Fibroblast of lung (primary cell): Measurements from ENCODE around the gene ITGAL. TPM values are rescaled to one million over a fixed set of nuclear protein-coding genes. Genes with fewer than 3 reads are reported as not detected.

ENCODE experiments used
- DNase-seq, 2 donors: peaks; one replicate each; pipeline versions ENCODE4 v3.0.0 to v3.0.0-alpha.2; 2010; ENCODE audit warnings: low read depth in 2 of 2
- H2AFZ ChIP-seq: 2 replicates; pipeline ENCODE4 v1.5.1; 2012; ENCODE audit warnings: low read length, control low read depth, inconsistent platforms
- H3K27ac ChIP-seq: 2 replicates; pipeline ENCODE4 v1.5.1; 2011; ENCODE audit warnings: low read length, control low read depth; ENCODE audit not compliant: insufficient read depth
- H3K27me3 ChIP-seq: 2 replicates; pipeline ENCODE4 v1.5.1; 2011; ENCODE audit warnings: mild to moderate bottlenecking, low read length; ENCODE audit not compliant: control insufficient read depth, insufficient read depth
- H3K36me3 ChIP-seq: 2 replicates; pipeline ENCODE4 v1.5.1; 2011; ENCODE audit warnings: low read length; ENCODE audit not compliant: control insufficient read depth, insufficient read depth
- H3K4me1 ChIP-seq: 2 replicates; pipeline ENCODE4 v1.5.1; 2011; ENCODE audit warnings: low read length; ENCODE audit not compliant: control insufficient read depth, insufficient read depth; ENCODE audit errors: extremely low read depth
- H3K4me2 ChIP-seq: 2 replicates; pipeline ENCODE4 v1.5.1; 2011; ENCODE audit warnings: low read length, control low read depth; ENCODE audit not compliant: insufficient read depth; ENCODE audit errors: extremely low read depth
- H3K4me3 ChIP-seq, 4 experiments: fragments of 200-600 bp in 1 of 4; sonication (generic) in 1 of 4; replicated peaks in 1 of 4; 2 replicates each; pipeline ENCODE4 v1.5.1; 2011 to 2016; ENCODE audit warnings: low read length in 4 of 4, low read depth in 3 of 4, mild to moderate bottlenecking in 3 of 4, control low read depth in 2 of 4, inconsistent platforms in 1 of 4, mixed read lengths in 1 of 4; ENCODE audit not compliant: insufficient read depth in 1 of 4; ENCODE audit errors: control extremely low read depth in 1 of 4
- H3K79me2 ChIP-seq: 2 replicates; pipeline ENCODE4 v1.5.1; 2012; ENCODE audit warnings: mild to moderate bottlenecking, low read length, inconsistent platforms; ENCODE audit not compliant: control insufficient read depth, insufficient read depth
- H3K9ac ChIP-seq: 2 replicates; pipeline ENCODE4 v1.5.1; 2011; ENCODE audit warnings: mild to moderate bottlenecking, low read length, control low read depth; ENCODE audit not compliant: insufficient read depth
- H3K9me3 ChIP-seq: 2 replicates; pipeline ENCODE4 v1.5.1; 2012; ENCODE audit warnings: low read depth, low read length; ENCODE audit not compliant: control insufficient read depth, insufficient read depth
- H4K20me1 ChIP-seq: 2 replicates; pipeline ENCODE4 v1.5.1; 2011; ENCODE audit warnings: low read length; ENCODE audit not compliant: control insufficient read depth, insufficient read depth; ENCODE audit errors: extremely low read depth
- CTCF ChIP-seq, 2 donors: IDR thresholded peaks in 1 of 2; conservative IDR thresholded peaks in 1 of 2; 1 replicate in 1 of 2; 2 replicates in 1 of 2; pipeline ENCODE4 v1.5.1; 2011 to 2012; ENCODE audit warnings: low read length in 2 of 2, control low read depth in 1 of 2, inconsistent platforms in 1 of 2, low read depth in 1 of 2, mild to moderate bottlenecking in 1 of 2
- EZH2 ChIP-seq: IDR thresholded peaks from 2 replicates; pipeline ENCODE4 v1.5.1; 2012; ENCODE audit warnings: low read length, control low read depth, mild to moderate bottlenecking; ENCODE audit errors: missing control alignments
- polyA plus RNA-seq, 2 donors: library from polyadenylated mRNA; depleted of rRNA in 1 of 2; stranded (reverse) in 1 of 2; unstranded in 1 of 2; fragments of >200 nt; gene quantifications; 2 replicates each; pipeline ENCODE4 v1.2.1, GENCODE V29; 2011 to 2012; ENCODE audit warnings: missing spikeins in 1 of 2
- total RNA-seq: library from RNA; depleted of rRNA; stranded (reverse); fragments of >200 nt; gene quantifications from 2 replicates; pipeline ENCODE4 v1.2.1, GENCODE V29; 2014

The ITGAL gene
- total and polyA plus RNA-seq, 2 donors (not counting 1 experiment from before 2014, with no cell fraction given) = not detected

DNA sequence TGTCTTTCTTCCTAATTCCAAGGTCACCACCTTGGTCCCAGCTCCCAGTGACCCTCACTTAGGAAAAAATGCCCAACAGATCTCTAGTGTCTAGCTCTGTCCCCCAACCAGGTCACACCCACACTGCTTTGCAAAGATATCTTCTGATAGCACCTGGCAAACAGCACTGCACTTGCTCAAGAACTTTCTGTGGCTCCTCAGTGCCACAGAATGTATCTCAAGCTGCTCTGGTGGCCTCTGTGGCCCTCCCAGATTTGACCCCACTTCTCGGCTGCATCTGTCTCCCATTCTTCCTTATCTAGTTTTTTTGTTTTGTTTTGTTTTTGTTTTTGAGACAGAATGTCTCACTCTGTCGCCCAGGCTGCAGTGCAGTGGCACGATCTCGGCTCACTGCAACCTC is 94.0 kb downstream of the ITGAL start:
- no peak overlapping the region for H3K4me3 ChIP-seq
- H3K9me3 ChIP-seq = no peaks in the 10 kb centered on the region
- DNase-seq = no peak
- peaks cover 5% of the 10 kb centered on the region for H3K27me3 ChIP-seq
- H3K36me3 ChIP-seq = no peaks in the 10 kb centered on the region
- H3K79me2 ChIP-seq = no peaks in the 10 kb centered on the region
- H3K4me1 ChIP-seq = no peaks in the 10 kb centered on the region
- no peak overlapping the region for H3K27ac ChIP-seq
- no peak overlapping the region for H3K9ac ChIP-seq
- no peak overlapping the region for H2AFZ ChIP-seq
- no peaks in the 10 kb centered on the region for H4K20me1 ChIP-seq
- TF ChIP-seq EZH2 = no peak
- no peak for TF ChIP-seq CTCF (conservative IDR thresholded peaks at IDR 0.05 in 1 of 2, IDR thresholded peaks at IDR 0.05 in 1 of 2; ENCODE audit: low read depth in 1 of 2, low read length in 2 of 2)
- H3K4me2 ChIP-seq = no peak overlapping the region

GRCh38 chr16:30567160-30567990 is 94.8 kb downstream of the ITGAL start:
- DNase-seq = no peak
- Histone ChIP-seq H3K9ac (no peak overlapping the region), H3K9me3 (no peaks in the 10 kb centered on the region), H3K27me3 (peaks cover 5% of the 10 kb centered on the region), H3K4me1 (peaks cover 3% of the 10 kb centered on the region), H3K4me3 (no peak overlapping the region), H3K4me2 (no peak overlapping the region), H4K20me1 (no peaks in the 10 kb centered on the region), H2AFZ (no peak overlapping the region), H3K36me3 (no peaks in the 10 kb centered on the region), H3K27ac (no peak overlapping the region), H3K79me2 (no peaks in the 10 kb centered on the region)
- TF ChIP-seq EZH2 (no peak), CTCF (conservative IDR thresholded peaks at IDR 0.05 in 1 of 2, IDR thresholded peaks at IDR 0.05 in 1 of 2; ENCODE audit: low read depth in 1 of 2, low read length in 2 of 2) (no peak)

DNA sequence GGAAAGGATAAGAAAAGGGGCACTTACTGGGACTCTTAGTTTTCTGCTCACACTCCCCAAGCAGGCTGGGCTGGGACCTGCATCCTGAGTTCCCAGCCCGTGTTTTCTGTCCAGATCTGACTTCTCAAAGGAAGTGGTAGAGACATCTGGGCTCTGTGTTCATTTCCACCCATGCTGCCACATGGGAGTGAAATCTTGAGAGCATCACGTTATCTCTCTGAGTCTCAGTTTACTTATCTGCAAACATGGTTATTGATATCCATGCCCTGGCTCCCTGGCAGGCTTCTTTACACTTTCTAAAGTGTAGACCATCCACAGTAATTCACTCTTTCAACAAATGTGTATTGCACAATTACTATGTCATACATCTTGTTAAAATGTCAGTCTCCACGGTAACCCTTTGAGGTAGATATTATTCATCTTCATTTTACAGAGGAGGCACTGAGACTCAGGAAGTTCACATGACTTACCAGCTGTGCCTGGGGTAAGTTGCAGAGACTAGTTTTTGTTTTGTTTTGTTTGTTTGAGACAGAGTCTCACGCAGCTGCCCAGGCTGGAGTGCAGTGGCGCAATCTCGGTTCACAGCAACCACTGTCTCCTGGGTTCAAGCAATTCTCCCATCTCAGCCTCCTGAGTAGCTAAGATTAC is 95.6 kb downstream of the ITGAL start:
- Histone ChIP-seq H2AFZ (no peak overlapping the region), H3K9me3 (no peaks in the 10 kb centered on the region), H3K27ac (no peak overlapping the region), H3K9ac (no peak overlapping the region), H4K20me1 (no peaks in the 10 kb centered on the region), H3K4me1 (peaks cover 3% of the 10 kb centered on the region), H3K79me2 (no peaks in the 10 kb centered on the region), H3K36me3 (no peaks in the 10 kb centered on the region), H3K27me3 (peaks cover 5% of the 10 kb centered on the region), H3K4me3 (no peak overlapping the region), H3K4me2 (no peak overlapping the region)
- peak; percentile 59 to 72 for DNase-seq
- no peak for TF ChIP-seq CTCF (conservative IDR thresholded peaks at IDR 0.05 in 1 of 2, IDR thresholded peaks at IDR 0.05 in 1 of 2; ENCODE audit: low read depth in 1 of 2, low read length in 2 of 2)
- no peak for TF ChIP-seq EZH2
